IPS DF 4.7 (cell line): Measurements from ENCODE around the gene ACACB.

Experiments
- DNase-seq: peaks from one replicate; pipeline ENCODE4 v3.0.0-alpha.2; 2013; ENCODE audit warnings: low spot score; ENCODE audit errors: extremely low read depth

ACACB gene

GRCh38 chr12:109252799-109253198 is 136.4 kb downstream of the ACACB start:
- DNase-seq, result no peak

GRCh38 chr12:109253913-109254544 is 137.6 kb downstream of the ACACB start:
- DNase-seq, result no peak

GRCh38 chr12:109255377-109255776 is 139.0 kb downstream of the ACACB start:
- no peak for DNase-seq

- DNase-seq, result no peak
Observed at GRCh38 chr12:109256011-109256410, 139.6 kb downstream of the ACACB start.

GRCh38 chr12:109258201-109258600 is 141.8 kb downstream of the ACACB start:
- DNase-seq, result no peak

- no peak for DNase-seq
Observed at GRCh38 chr12:109258607-109259544, 142.5 kb downstream of the ACACB start.

GRCh38 chr12:109259545-109259895 is 143.1 kb downstream of the ACACB start:
- DNase-seq, result no peak

- DNase-seq, result no peak
Observed at GRCh38 chr12:109261087-109261486, 144.7 kb downstream of the ACACB start.

- DNase-seq, result no peak
Observed at GRCh38 chr12:109261939-109262338, 145.6 kb downstream of the ACACB start.

- no peak for DNase-seq
Observed at GRCh38 chr12:109263439-109263838, 147.1 kb downstream of the ACACB start.

- DNase-seq, result peak; percentile 79
Observed at GRCh38 chr12:109264095-109264942, 147.9 kb downstream of the ACACB start.

GRCh38 chr12:109264943-109265650 is 148.7 kb downstream of the ACACB start:
- no peak for DNase-seq

- DNase-seq, result no peak
Observed at GRCh38 chr12:109266106-109266879, 149.9 kb downstream of the ACACB start.

- DNase-seq, result no peak
Observed at GRCh38 chr12:109267361-109267760, 151.0 kb downstream of the ACACB start.

GRCh38 chr12:109268896-109269295 is 152.5 kb downstream of the ACACB start:
- DNase-seq, result no peak

- no peak for DNase-seq
Observed at GRCh38 chr12:109269428-109269827, 153.0 kb downstream of the ACACB start.

GRCh38 chr12:109270494-109270893 is 154.1 kb downstream of the ACACB start:
- no peak for DNase-seq

GRCh38 chr12:109271418-109271817 is 155.0 kb downstream of the ACACB start:
- no peak for DNase-seq

- no peak for DNase-seq
Observed at GRCh38 chr12:109273354-109273753, 157.0 kb downstream of the ACACB start.

- DNase-seq, result no peak
Observed at GRCh38 chr12:109274381-109274780, 158.0 kb downstream of the ACACB start.
